Stimulated activated CD8-positive, alpha-beta memory T cell treated with anti-CD3 and anti-CD28 coated beads, Interleukin-15, amount 100 ng/mL, for 4 hours (primary cell): ENCODE measurements around the gene TYRO3.

ENCODE experiments used
- DNase-seq, 2 donors: peaks; one replicate each; pipeline ENCODE4 v3.0.0-alpha.2; 2020; ENCODE audit warnings: low read depth in 2 of 2

Gene TYRO3

GRCh38 chr15:41558400-41559238 lies at the start of gene TYRO3:
Gene TYRO3 (plus strand): TSS chr15:41559212. CDS start chr15:41559258, 46 bp downstream.
- DNase-seq = peak; percentile 49 to 60

GRCh38 chr15:41510728-41511127 lies 48.3 kb upstream of the TYRO3 start:
- no peak for DNase-seq

GRCh38 chr15:41511331-41511898 lies 47.6 kb upstream of the TYRO3 start:
- DNase-seq = no peak

- DNase-seq = no peak
These were observed 47.1 kb upstream of the TYRO3 start for GRCh38 chr15:41511899-41512369.

GRCh38 chr15:41512512-41512939 lies 46.5 kb upstream of the TYRO3 start:
- DNase-seq = no peak

GRCh38 chr15:41512940-41513505 lies 46.0 kb upstream of the TYRO3 start:
- no peak for DNase-seq

- DNase-seq = no peak
These were observed 45.3 kb upstream of the TYRO3 start, which contains the start of gene LTK for GRCh38 chr15:41513506-41514227. Gene LTK (minus strand): TSS chr15:41513827. CDS start chr15:41513709, 118 bp downstream.

GRCh38 chr15:41517895-41518449 lies 41.0 kb upstream of the TYRO3 start:
- DNase-seq = no peak

GRCh38 chr15:41520636-41521035 lies 38.4 kb upstream of the TYRO3 start:
- no peak for DNase-seq

GRCh38 chr15:41521614-41522013 lies 37.4 kb upstream of the TYRO3 start:
- DNase-seq = no peak

- DNase-seq = no peak
These were observed 35.9 kb upstream of the TYRO3 start for GRCh38 chr15:41523097-41523496.

- DNase-seq = no peak
These were observed 28.6 kb upstream of the TYRO3 start for GRCh38 chr15:41530363-41530956.

- DNase-seq = no peak
These were observed 23.5 kb upstream of the TYRO3 start for GRCh38 chr15:41535544-41535943.

GRCh38 chr15:41536866-41537265 lies 22.1 kb upstream of the TYRO3 start:
- DNase-seq = no peak

GRCh38 chr15:41543521-41543870 lies 15.5 kb upstream of the TYRO3 start:
- no peak for DNase-seq

- no peak for DNase-seq
These were observed 14.4 kb upstream of the TYRO3 start for GRCh38 chr15:41544650-41545015.

GRCh38 chr15:41545218-41545617 lies 13.8 kb upstream of the TYRO3 start:
- DNase-seq = no peak

GRCh38 chr15:41546851-41547786 lies 11.9 kb upstream of the TYRO3 start:
- no peak for DNase-seq

GRCh38 chr15:41550066-41550775 lies 8.8 kb upstream of the TYRO3 start:
- no peak for DNase-seq

- DNase-seq = no peak
These were observed 5.3 kb upstream of the TYRO3 start for GRCh38 chr15:41553731-41554130.
